ENCODE data around the gene RIPOR2.
"Not testable (repeated sequence)": the region's sequence is repeated elsewhere in the genome, so short reads cannot be mapped to it uniquely, and the experiment has no call there.

The RIPOR2 gene

DNA sequence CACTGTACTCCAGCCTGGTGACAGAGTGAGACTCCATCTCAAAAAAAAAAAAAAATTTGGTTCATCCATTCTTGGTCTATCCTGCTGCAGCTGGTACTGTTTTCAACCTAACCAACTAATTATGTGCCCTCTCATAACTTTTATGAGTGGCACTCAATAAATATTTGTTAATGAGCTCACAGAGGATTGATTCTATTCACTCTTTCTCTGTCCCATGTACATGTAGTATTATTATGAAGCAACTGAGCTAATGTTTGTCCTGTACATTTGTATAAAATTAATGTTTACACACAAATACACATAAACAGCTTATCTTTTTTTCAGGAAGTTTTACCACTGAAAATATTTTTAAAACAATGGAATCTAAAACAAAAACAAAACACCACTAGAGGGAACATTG lies 10.1 kb downstream of the RIPOR2 start:
- peak; percentile 47 for DNase-seq

DNA sequence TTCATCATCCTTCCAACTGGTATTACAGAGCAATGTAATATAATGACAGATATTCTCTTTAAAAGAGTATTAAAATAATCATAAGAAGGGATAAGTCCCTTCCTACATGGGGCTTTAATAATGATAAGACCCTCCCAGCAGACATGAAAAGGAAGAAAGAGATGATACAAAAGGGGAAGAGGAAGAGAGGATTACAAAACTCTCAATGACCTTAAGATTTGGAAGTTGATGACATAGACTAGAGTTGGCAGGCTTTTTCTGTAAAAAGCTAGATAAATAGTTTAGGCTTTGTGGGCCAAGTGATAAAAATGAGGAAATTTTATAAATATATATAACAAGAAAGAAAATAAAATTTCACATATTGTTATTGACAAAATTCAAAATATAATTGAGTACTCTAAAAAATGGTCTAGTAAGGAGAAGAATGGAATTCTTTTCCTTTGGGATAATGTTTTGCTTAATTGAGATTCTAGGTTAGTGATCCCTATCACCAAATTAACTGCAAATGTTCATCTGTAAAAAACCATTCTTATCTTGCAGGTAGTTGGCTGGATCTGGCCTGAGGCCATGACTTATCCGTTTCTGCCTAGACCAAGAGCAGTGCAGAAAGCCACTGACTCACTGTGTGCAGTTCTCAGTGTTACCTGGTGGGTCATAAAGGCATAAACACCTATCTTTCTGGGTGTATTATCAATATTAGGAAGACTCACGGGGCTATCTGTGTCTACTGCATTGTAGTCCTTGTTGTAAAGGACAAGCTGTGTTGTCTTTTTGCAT lies 11.0 kb downstream of the RIPOR2 start:
- DNase-seq, result peak; percentile 27

DNA sequence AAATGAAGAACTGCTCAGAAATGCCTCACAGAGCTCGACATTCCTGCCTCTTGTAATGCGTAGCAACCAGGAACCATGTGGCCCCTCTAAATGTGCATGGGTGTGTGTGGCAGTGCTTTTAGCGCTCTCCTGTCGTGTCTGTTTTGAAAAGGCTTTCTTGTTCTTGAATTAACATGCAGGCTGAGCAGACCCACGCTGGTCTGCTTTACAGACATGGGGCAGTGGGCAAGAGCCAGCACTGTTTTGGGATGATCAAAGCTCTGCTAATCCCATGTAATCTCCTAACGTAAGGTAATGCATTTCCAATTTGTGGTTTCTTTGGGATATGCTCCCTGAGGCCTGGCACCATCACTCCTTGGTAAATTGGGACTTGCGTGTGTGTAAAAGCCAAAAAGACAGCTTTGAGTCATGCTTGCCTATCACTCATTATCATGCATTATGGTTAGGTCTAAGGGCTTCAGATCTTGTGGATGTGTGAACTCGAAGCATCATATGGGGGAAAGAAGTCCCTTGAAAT lies 11.8 kb downstream of the RIPOR2 start:
- no peak for DNase-seq

DNA sequence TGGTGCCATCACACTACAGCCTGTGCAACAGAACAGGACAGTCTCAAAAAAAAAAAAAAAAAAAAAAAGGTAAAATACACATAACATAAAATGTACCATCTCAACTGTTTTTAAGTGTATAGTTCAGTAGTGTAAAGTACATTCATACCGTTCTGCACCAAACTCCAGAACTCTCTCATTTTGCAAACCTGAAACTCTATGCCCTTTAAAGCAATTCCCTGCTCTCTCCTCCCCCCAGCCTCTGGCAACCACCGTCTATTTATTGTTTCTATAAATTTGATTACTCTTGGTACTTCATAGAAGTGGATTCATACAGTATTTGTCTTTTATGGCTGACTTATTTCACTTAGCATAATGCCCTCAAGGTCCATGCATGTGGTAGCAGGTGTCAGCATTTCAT lies 12.9 kb downstream of the RIPOR2 start:
- no peak for DNase-seq

DNA sequence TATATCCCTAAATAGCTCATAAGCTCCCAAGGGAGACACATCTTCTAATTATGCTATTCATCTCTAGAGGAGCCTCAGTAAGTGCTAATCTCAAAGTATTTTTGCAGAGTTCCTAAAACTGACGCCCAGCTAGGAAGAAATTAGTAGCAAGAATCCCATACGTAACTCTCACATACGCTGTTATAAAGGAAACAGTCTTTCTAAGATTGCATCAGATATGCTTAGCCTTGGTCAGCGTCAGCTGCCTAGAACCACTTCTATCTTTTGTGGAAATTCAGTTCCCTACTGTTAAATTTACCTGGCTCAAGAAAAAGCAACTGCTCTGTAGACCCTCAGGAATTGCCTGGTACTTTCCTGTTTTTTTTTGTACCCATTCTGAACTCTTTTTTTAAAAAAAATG lies 13.6 kb downstream of the RIPOR2 start:
- DNase-seq, result no peak

DNA sequence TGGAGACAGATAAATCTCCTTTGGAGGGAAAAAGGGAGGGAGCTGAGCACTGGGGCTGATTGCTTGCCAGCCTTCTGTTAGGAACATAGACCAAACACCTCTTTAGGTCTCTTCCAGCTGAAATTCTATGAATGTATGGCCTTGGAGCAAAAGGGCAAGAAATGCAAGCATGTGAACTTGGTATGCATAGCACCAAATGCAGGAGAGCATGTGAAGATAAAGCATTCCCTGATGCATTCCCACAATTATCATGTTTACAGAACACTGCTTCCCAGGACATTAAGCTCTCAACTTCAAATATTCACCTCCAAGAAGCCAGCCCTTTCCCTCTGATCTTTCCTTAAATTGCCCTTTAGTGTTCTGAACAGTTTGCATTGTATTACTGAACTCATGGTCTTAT lies 15.6 kb downstream of the RIPOR2 start:
- DNase-seq, result peak; percentile 48

DNA sequence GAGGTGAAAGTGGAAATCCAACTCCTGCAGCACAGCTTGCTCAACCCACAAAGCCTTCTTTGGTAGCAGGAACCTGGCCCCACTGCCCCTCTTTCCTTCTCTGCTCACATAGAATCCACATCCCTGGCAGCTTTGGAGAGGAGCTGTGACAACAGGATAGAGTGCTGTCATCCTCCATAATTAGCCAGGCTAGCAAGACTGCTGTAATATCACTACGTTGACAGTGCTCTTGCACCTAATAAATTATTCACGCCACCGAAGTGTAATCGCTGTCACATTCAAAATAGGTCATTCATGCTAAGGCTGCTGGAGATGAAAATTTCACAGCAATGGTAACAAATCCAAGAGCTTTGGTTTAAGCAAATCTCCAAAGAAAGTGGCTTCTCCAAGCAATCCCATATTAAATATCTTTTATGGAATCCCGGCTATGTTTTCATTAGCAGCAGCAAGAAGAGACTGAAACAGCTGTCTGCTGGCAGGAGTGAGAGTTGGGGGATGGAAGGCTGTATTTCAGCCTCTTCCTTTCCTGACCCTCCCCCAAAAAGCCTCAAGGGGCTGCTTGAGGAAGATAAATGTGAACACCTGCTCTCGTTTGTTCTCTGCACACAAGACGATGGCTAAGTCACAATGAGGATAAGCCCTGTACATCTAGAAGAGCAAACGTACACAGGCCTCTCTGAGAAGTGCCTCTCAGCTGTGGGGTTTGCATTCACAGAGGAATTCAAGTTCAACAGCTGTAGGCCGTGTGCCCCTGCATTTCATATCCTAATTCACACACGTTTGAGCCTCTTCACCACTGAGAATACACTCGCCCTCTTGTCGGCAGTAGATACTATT lies 16.5 kb downstream of the RIPOR2 start:
- peak; percentile 97 for DNase-seq

DNA sequence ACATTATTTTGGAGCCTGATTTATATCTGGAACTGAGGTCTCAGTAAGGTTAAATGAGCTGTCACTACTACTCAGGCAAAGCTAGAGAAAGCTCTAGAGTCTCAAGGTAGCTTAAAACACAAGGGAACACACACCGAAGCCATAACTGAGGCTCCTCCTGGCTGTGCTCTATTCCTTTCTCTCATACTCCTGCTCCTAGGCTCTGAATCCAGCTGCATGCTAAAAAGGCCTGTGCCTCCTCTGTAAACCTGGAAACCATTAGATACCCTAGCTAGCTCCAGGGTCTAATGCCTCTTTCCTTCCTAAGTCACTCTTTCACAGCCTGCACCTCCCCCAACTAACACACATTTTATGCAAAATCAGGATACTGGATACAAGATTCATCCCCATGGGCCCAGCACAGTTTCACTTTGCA lies 17.1 kb downstream of the RIPOR2 start:
- no peak for DNase-seq

DNA sequence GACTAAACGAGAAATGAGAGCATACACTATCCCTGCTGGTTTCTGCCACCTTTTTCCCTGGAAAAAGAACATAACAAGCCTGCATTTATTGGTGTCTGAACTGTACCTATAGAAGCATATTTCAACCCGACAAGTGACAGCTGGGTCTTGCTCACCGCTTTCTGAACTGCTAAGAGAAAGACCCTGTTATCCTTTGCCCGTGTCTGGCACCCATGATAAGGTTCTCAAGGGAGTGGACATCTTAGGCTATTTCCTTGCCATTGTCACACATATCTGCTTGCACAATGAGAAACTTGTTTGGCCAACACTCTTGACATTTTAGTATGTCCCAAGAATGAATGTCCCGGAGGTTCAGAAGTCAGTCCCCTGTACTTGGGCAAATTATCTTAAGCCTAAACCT lies 19.3 kb downstream of the RIPOR2 start:
- no peak for DNase-seq

DNA sequence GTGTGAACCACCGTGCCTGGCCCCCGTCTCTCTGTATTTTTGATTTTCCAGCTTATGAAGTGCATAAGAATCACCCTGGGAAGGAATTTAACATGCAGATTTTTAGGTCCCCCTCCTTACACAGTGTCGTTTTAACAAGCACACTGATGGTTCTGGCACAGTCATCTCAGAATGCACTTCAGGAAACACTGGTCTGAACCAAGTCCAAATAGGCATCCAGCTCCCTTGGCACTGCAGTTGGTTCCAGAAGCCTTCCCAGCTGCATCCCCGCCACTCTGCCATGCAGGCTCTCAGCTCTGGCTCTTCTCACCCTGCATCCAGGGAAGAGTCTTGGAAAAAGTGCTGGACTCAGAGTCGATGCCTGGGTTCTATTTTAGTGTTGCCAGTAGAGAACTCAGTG lies 20.1 kb downstream of the RIPOR2 start:
- DNase-seq, result no peak

DNA sequence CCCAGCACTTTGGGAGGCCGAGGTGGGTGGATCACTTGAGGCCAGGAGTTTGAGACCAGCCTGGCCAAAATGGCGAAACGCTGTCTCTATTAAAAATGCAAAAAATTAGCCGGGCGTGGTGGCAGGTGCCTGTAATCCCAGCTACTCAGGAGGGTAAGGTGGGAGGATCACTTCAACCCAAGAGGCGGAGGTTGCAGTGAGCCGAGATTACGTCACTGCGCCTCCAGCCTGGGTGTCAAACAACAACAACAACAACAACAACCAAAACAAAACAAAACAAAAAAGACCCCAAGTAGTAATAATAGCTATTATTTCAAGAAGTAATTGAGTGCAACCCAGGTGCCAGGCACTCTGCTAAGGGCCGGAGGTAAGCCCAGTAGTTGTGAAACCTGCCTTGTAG lies 21.7 kb downstream of the RIPOR2 start:
- DNase-seq, result not testable (repeated sequence)

DNA sequence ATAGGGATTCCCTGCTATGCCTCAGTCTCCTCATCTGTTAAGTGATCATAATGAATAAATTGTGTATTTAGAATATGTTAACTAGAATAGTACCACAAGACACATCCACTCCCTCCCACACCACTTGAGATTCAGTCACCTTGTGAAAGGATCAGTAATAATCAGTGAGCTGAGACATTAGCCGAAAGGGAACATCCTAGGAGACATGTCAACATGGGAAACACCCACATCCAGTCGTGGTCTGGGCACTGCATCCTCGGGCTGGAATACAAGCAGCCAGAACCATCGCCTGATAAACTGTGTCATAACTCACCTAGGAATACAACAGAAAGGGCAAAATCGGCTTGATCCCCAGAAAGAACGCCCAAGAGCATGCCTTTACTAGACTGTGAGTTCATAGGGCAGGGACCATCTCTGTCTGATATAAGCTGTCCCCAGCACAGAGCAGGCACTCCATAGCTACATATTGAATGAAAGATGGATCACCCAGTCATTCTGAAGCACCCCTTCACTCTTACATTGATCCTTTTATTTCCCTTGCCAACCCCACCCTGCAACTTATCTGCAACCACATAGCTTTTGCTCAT lies 23.9 kb downstream of the RIPOR2 start:
- no peak for DNase-seq

DNA sequence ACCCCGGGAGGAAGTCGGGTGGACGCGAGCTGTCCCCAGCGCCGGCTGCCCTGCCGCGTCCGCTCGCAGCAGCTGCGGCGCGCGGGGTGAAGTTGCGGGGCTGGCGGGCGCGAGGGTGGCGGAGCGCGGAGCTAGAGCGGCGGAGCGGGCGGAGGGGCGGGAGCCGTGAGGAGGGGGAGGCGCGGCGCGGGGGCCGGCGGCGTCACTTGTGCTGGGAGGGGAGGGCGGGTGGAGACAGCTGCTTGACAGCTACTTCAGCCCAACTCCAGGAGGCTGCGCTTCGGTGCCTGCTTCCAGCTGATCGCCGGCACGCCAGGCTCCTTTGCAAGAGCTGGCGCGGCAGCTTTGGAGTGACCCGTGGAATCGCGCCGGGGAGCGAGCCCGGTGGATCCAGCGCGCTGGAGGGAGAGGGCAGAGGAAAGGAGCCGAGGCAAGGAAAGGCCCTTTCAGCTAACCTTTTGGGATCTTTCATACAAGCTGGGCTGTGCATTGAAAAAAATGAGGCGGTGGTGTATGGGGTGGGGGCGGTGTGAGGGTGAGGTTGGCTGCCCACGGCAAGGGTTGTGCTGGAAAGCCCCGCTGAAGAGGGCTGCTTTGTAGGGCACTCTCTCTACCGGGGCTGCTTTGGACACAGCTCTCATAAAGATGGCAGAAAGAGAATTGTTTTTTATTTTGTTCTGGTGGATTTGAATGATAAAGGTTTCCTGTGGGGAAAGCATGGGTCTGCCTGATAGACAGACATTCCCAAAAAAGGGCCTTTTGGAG lies 24.6 kb downstream of the RIPOR2 start:
- DNase-seq, result peak; percentile 93

DNA sequence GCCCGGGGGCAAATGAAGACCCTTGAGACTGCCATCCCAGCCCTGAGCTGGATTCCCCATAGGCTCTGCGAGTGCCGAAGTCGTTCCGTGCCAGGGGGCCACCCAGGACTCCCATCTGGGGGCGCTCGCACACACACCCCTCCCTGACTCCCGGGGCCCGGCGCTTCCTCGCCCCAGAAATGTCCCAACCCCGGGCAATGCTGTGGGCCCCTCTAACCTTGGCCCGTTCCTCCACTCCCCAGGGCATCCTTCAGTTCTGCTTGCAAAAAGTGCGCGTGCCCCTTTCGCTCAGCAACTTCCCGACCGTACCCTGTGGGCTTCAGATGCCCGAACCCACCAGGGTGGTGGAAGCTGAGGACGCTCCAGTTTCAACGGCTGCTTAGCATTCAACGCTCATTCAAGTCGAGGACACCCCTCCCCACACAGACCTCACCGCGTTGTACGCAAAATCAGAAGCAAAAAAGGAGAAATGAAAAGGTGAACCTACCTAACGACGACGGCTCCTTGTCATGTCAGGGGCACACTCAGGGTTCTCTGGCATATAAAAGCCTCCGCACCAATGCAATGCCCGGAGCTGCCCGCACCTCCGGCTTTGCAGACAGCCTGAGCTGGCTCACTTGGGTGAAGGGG lies 25.3 kb downstream of the RIPOR2 start:
- peak; percentile 85 for DNase-seq

DNA sequence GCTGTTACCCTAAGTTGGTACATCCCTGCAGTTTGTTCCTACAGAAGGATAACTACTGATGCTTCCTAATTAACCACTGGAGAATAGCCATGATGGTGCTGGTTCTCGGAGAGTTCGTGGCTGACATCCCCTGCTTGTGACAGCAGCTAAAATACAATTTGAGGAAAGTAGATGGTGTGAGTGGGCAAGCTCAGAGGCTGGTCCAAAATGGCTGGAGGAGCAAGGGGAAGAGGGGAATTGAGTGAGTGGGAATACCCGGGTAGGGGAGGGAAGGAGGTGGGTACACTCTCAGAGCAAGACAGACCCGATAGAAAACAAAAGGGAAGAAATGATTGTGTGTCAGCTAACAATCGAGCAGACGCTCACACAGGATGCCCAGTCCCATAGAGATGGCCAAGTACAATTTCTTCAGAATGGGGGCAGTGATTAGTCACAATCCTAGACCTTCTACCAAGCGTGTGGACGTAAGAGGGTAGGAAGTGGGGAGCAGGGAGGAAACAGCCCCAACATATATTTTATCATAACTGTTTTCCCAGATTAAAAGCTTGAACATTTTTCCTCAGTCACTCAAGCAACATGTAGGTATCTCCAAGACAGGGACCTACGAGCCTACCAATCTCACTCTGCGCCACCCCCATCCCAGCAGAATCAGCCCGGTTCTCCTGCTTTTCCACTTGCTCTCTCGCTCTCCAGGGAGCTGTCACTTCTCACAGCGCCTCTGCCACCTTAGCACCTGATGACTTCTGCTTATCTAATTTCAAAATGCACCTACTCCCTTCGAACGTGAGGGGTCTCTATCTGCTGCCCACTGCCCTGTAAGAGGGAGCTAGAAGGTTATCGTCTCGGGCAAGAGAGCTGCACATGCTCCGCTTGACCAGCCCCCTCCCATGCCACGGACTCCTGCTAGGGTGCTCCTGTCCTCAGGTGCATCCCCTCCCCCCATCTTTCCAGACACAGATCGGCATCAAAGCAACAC lies 26.2 kb downstream of the RIPOR2 start:
- peak; percentile 77 for DNase-seq

DNA sequence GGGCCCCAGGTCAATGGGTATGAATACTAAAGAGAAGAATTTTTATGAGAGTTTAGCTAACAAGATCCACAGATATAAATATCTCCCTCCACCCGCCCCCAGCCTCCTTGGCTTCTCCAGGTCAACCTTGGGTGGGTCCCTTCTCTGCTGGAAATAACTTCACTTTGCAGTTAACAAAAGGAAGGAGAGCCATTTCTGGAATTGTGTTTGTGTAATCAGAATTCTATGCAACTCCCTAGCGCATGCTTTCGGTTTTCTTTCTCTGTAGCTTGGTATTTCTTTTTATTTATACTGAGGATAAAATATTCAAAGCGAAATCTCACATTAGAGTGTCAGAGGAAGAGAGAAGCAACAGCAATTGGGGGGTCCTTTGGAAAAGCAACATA lies 27.1 kb downstream of the RIPOR2 start:
- no peak for DNase-seq

DNA sequence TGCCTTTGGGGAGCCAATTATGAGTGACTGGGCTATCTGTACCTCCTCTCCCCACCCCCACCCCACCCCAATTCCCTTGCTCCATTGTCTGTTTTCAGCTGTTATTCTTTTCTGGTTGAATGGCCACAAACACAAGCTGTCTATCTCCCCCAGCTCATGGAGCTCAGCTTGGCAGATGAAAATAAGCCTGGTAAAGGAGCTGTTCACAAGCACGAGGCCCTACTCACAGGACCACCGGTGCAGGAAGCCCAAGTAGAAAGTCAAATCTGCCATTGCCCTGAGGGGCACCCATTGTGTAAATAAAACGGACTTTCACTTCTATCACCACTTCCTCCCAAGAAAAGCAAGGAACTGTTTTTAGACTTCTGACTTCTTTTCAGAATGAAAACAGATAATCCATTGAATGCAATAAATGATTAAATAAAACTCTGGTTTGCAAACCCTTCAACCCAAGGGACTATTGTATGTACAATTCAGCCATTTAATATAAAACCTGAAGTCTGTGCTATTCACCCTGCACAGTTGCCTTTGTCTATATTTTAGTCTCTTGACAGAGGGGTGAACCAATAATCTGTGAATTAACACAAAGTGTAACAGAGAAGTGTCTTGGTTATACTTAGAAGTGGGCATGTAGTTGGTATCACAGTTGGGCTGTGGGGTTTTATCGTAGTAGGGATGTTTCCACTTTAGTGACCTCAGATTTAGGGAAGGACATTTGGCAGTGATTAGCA lies 27.7 kb downstream of the RIPOR2 start:
- DNase-seq, result peak; percentile 43

DNA sequence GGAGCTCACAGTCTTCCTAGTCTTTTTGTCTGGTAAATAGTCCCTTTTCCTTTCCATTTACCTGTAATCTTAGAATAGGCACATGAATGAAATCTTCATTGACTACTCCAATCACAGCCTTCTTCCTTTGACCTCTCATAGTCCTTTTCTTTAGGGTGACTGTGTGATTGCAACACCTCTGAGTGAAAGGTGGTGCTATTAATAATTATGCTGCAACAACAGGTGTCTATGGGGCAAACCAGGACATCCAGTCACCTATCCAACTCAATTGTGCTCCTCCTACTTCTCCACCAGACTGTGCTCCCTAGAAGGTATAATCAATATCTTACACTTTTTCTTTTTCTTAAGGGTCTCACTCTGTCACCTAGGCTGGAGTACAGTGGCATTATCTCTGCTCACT lies 29.4 kb downstream of the RIPOR2 start:
- DNase-seq, result no peak

DNA sequence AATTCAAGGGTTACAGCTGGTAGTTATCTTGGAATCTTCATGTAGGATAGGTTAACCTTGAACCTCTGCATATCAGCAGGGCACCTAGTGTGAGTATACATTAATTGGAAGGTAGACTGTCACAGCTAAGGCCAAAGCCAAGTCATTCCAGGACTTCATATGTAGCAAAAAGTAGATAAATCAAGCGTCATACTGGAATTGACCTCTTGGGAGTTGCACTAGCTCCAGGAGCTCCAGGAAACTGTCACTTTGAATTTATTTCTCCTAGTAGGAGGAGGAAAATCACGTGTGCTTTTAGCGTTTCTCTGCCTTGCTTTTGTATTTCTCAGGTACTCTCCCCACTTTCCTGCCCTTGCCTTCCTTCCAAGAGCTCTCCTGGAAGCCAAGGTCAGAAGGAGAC lies 30.3 kb downstream of the RIPOR2 start:
- DNase-seq, result no peak

DNA sequence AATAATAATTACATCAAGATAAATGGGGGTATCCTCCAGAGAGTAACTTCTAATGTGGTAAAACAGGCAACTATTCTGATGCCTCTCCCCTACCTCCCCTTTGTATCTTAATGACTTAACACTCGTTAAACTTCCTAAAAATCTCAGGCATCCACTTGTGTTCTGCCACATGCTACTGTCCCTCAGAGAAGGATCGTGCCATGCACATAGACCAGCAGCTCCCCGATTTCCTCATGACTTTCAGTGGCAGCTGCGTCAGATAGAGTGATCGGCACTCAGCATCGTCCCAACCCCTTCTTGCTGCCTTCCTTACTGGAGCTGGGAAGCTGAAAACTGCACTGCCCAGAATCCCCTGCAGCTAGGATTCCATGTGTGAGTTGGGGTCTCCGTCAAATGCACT lies 32.1 kb downstream of the RIPOR2 start:
- no peak for DNase-seq

DNA sequence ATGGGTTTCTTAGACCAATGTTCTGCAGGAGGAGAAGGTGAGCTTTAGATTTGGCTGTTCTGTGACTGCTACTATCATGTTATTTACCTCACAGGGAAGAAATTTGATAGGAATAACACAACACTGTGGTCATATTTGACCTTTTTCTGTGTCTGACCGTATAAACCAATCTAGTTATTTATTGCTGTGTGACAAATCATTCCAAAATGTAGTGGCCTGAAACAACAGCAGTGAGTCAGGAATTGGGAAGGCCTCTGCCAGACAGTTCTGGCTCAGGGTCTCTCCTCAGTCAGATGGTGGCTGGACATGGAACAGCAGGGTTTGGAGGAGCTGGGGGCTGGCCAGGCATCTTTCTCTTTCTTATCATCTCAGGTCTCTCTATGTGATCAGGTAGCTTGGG lies 33.0 kb downstream of the RIPOR2 start:
- DNase-seq, result no peak

All from NCI-H69 (cell line).